Dermis blood vessel endothelial cell (primary cell): Measurements from ENCODE around the gene KLF9. TPM values are rescaled to one million over a fixed set of nuclear protein-coding genes. Genes with fewer than 3 reads are reported as not detected.

Source experiments
- DNase-seq: peaks from one replicate; pipeline ENCODE4 v3.0.0; 2010
- total RNA-seq: library from RNA; depleted of rRNA; stranded (reverse); fragments of >200 nt; gene quantifications from 2 replicates; pipeline ENCODE4 v1.2.3, GENCODE V29; 2014

KLF9 gene
- total RNA-seq, 1 donor from 2014 or later, result 38.8 TPM

- DNase-seq, result peak; percentile 15
Measured at GRCh38 chr9:70352356-70352755, 62.1 kb downstream of the KLF9 start.

GRCh38 chr9:70347046-70347445, 67.4 kb downstream of the KLF9 start:
- no peak for DNase-seq

- peak; percentile 58 for DNase-seq
Measured at GRCh38 chr9:70340572-70340971, 73.9 kb downstream of the KLF9 start.

Other genes starting within 250 kb of the KLF9 start
- 20.4 and 24.4 TPM in 2 replicates for gene SMC5, start 155.7 kb downstream of the KLF9 start, total RNA-seq